Tibial nerve (tissue), 3 donors: ENCODE data around the gene VEGFC.

ENCODE experiments used
- CTCF ChIP-seq, 5 experiments: fragments of 200-600 bp in 3 of 5; fragments of 450-650 bp in 2 of 5; sonication (generic) in 3 of 5; IDR thresholded peaks; one replicate each; pipeline ENCODE4 v1.5.1; 2016 to 2019; ENCODE audit warnings: antibody characterized with exemption in 5 of 5, mild to moderate bottlenecking in 3 of 5, moderate library complexity in 2 of 5
- POLR2A ChIP-seq, 2 donors: fragments of 450-650 bp; IDR thresholded peaks; one replicate each; pipeline ENCODE4 v1.6.1; 2017; ENCODE audit warnings: antibody characterized with exemption in 2 of 2, mild to moderate bottlenecking in 2 of 2, moderate library complexity in 2 of 2

- TF ChIP-seq POLR2A (IDR thresholded peaks at IDR 0.05) (no peak), CTCF (IDR thresholded peaks at IDR 0.05) (no peak)
Measured at GRCh38 chr4:176741253-176741652, 51.5 kb downstream of the VEGFC start.
